Coronary artery (tissue), 2 donors: ENCODE measurements around the gene ERC2.

Source experiments
- DNase-seq: peaks from one replicate; pipeline ENCODE4 v3.0.0-alpha.2; 2017; ENCODE audit warnings: low spot score
- H3K27ac ChIP-seq, 2 donors: fragments of 200-600 bp; sonication (generic); one replicate each; pipeline ENCODE4 v1.5.1; 2016 to 2019
- H3K4me3 ChIP-seq: fragments of 200-600 bp; sonication (generic); 2 replicates; pipeline ENCODE4 v1.5.1; 2016; ENCODE audit warnings: mild to moderate bottlenecking, moderate library complexity
- CTCF ChIP-seq: fragments of 200-600 bp; sonication (generic); IDR thresholded peaks from one replicate; pipeline ENCODE4 v1.5.1; 2019; ENCODE audit warnings: antibody characterized with exemption

Gene ERC2

GRCh38 chr3:55604402-55604801 is 863.9 kb downstream of the ERC2 start:
- no peak overlapping the region for H3K4me3 ChIP-seq
- no peak overlapping the region for H3K27ac ChIP-seq
- DNase-seq = no peak
- TF ChIP-seq CTCF = no peak

- no peak for DNase-seq
- no peak overlapping the region for H3K4me3 ChIP-seq
- no peak overlapping the region for H3K27ac ChIP-seq
- no peak for TF ChIP-seq CTCF
These were observed 866.7 kb downstream of the ERC2 start for GRCh38 chr3:55601366-55602080.

- TF ChIP-seq CTCF = no peak
- Histone ChIP-seq H3K27ac (no peak overlapping the region), H3K4me3 (no peak overlapping the region)
- DNase-seq = no peak
These were observed 870.0 kb downstream of the ERC2 start for GRCh38 chr3:55598224-55598623.

- H3K4me3 ChIP-seq = no peak overlapping the region
- no peak for TF ChIP-seq CTCF
These were observed 870.6 kb downstream of the ERC2 start for GRCh38 chr3:55597641-55598040.

GRCh38 chr3:55596212-55596611 is 872.1 kb downstream of the ERC2 start:
- no peak overlapping the region for H3K27ac ChIP-seq
- no peak overlapping the region for H3K4me3 ChIP-seq
- TF ChIP-seq CTCF = no peak
- no peak for DNase-seq

More at GRCh38 chr3:55597641-55598040, 870.6 kb downstream of the ERC2 start:
- DNase-seq = no peak
- H3K27ac ChIP-seq = no peak overlapping the region

GRCh38 chr3:55595420-55595819 is 872.8 kb downstream of the ERC2 start:
- no peak for TF ChIP-seq CTCF
- Histone ChIP-seq H3K27ac (no peak overlapping the region), H3K4me3 (no peak overlapping the region)
- no peak for DNase-seq

- no peak overlapping the region for H3K27ac ChIP-seq
- H3K4me3 ChIP-seq = no peak overlapping the region
- DNase-seq = no peak
- TF ChIP-seq CTCF = no peak
These were observed 875.7 kb downstream of the ERC2 start for GRCh38 chr3:55592572-55592971.
